Common myeloid progenitor, CD34-positive (primary cell): ENCODE measurements around the gene NDUFB11.
"Not testable (repeated sequence)": the region's sequence is repeated elsewhere in the genome, so short reads cannot be mapped to it uniquely, and the experiment has no call there.

Experiments
- CTCF ChIA-PET: fragments of 350-600 bp; sonication (Branson Sonifier 250); formaldehyde crosslinking; loops from one replicate; lab custom pipeline; 2021; ENCODE audit warnings: antibody characterized with exemption; lab: Charles Lee
- POLR2A ChIA-PET: fragments of 350-600 bp; sonication (Branson Sonifier 250); formaldehyde crosslinking; loops from one replicate; lab custom pipeline; 2021; ENCODE audit warnings: antibody characterized with exemption; lab: Charles Lee
- DNase-seq, 3 donors: peaks; one replicate each; pipeline versions ENCODE4 v3.0.0 to v3.0.0-alpha.2; 2013
- H3K27ac ChIP-seq, 2 experiments: 1 replicate in 1 of 2; 2 replicates in 1 of 2; pipeline ENCODE4 v1.7.0; 2013; ENCODE audit warnings: inconsistent platforms in 2 of 2, low read length in 2 of 2, mild to moderate bottlenecking in 2 of 2, low read depth in 1 of 2, moderate library complexity in 1 of 2; ENCODE audit not compliant: severe bottlenecking in 2 of 2, insufficient read depth in 1 of 2, poor library complexity in 1 of 2
- H3K27me3 ChIP-seq, 5 experiments: replicated peaks in 2 of 5; 1 replicate in 3 of 5; 2 replicates in 2 of 5; pipeline versions ENCODE4 v1.6.1 to v1.7.0; 2013; ENCODE audit warnings: low read length in 4 of 5, mild to moderate bottlenecking in 2 of 5, moderate library complexity in 2 of 5, inconsistent platforms in 1 of 5; ENCODE audit not compliant: insufficient read depth in 5 of 5, control insufficient read depth in 4 of 5
- H3K36me3 ChIP-seq, 4 experiments: 1 replicate in 2 of 4; 2 replicates in 2 of 4; pipeline versions ENCODE4 v1.6.1 to v1.7.0; 2013; ENCODE audit warnings: low read length in 3 of 4, control low read depth in 1 of 4, mild to moderate bottlenecking in 1 of 4; ENCODE audit not compliant: control insufficient read depth in 4 of 4, insufficient read depth in 4 of 4
- H3K4me1 ChIP-seq, 4 experiments: 1 replicate in 3 of 4; 2 replicates in 1 of 4; pipeline versions ENCODE4 v1.6.1 to v1.7.1; 2013; ENCODE audit warnings: low read length in 3 of 4, mild to moderate bottlenecking in 3 of 4, control low read depth in 1 of 4, inconsistent platforms in 1 of 4, moderate library complexity in 1 of 4; ENCODE audit not compliant: control insufficient read depth in 4 of 4, insufficient read depth in 4 of 4; ENCODE audit errors: control extremely low read depth in 1 of 4
- H3K4me3 ChIP-seq, 7 experiments: 1 replicate in 4 of 7; 2 replicates in 3 of 7; pipeline versions ENCODE4 v1.5.1 to v1.7.0; 2013; ENCODE audit warnings: mild to moderate bottlenecking in 7 of 7, low read length in 6 of 7, moderate library complexity in 6 of 7, inconsistent platforms in 2 of 7, low read depth in 2 of 7, control low read depth in 1 of 7; ENCODE audit not compliant: insufficient read depth in 4 of 7, control insufficient read depth in 1 of 7; ENCODE audit errors: extremely low read depth in 1 of 7
- H3K9me3 ChIP-seq, 5 experiments: 1 replicate in 4 of 5; 2 replicates in 1 of 5; pipeline versions ENCODE4 v1.6.1 to v1.7.1; 2013; ENCODE audit warnings: low read length in 4 of 5, mild to moderate bottlenecking in 2 of 5, inconsistent platforms in 1 of 5, low read depth in 1 of 5, moderate library complexity in 1 of 5; ENCODE audit not compliant: control insufficient read depth in 4 of 5, insufficient read depth in 2 of 5; ENCODE audit errors: control extremely low read depth in 1 of 5
- WGBS: methylation state at CpG from one replicate; pipeline ENCODE4 v1.1.5; 2013; ENCODE audit not compliant: insufficient coverage; 5-methylcytosine and 5-hydroxymethylcytosine counted together

The NDUFB11 gene

GRCh38 chrX:47124466-47124865, 20.0 kb downstream of the NDUFB11 start:
- H3K27ac ChIP-seq, H3K9me3 ChIP-seq, H3K4me3 ChIP-seq, H3K4me1 ChIP-seq, DNase-seq, POLR2A ChIA-PET, CTCF ChIA-PET, H3K36me3 ChIP-seq: not testable (repeated sequence)
- H3K27me3 ChIP-seq = peaks cover 0 to 17% (median 0%) of the 10 kb centered on the region in 5 experiments
- 79% methylated on average over 2 of the region's 3 CpGs for WGBS

GRCh38 chrX:47116551-47117110, 27.9 kb downstream of the NDUFB11 start:
- H3K27me3 ChIP-seq, H3K4me1 ChIP-seq, POLR2A ChIA-PET, CTCF ChIA-PET, H3K36me3 ChIP-seq, DNase-seq, H3K9me3 ChIP-seq, H3K4me3 ChIP-seq, H3K27ac ChIP-seq: not testable (repeated sequence)
- 95% methylated on average over 4 of the region's 7 CpGs for WGBS

GRCh38 chrX:47112316-47112954, 32.1 kb downstream of the NDUFB11 start:
- no peak for DNase-seq
- WGBS = 79% methylated on average over 7 of the region's 9 CpGs
- H3K36me3 ChIP-seq = no peaks in the 10 kb centered on the region
- H3K9me3 ChIP-seq = no peaks in the 10 kb centered on the region
- H3K4me3 ChIP-seq = no peak overlapping the region
- no peaks in the 10 kb centered on the region for H3K27me3 ChIP-seq
- ChIA-PET POLR2A (no interaction called here), CTCF (no interaction called here)
- no peak overlapping the region for H3K27ac ChIP-seq
- H3K4me1 ChIP-seq = no peaks in the 10 kb centered on the region

- H3K27me3 ChIP-seq, H3K4me1 ChIP-seq, H3K9me3 ChIP-seq, H3K4me3 ChIP-seq, H3K36me3 ChIP-seq, H3K27ac ChIP-seq, DNase-seq, POLR2A ChIA-PET: not testable (repeated sequence)
- 93% methylated on average over 27 of the region's 40 CpGs for whole genome bisulfite sequencing
- CTCF ChIA-PET = interaction anchor here (1.1 kb wide), 1 partner anchor 8 kb away, joined by 3 read pairs; no protein-coding TSS in a partner anchor
Measured at GRCh38 chrX:47110936-47111615, 33.4 kb downstream of the NDUFB11 start.

- H3K4me1 ChIP-seq = no peaks in the 10 kb centered on the region
- 81% methylated on average over 3 of the region's 4 CpGs for WGBS
- H3K27me3 ChIP-seq = peaks cover 0 to 7% (median 0%) of the 10 kb centered on the region in 5 experiments
- H3K36me3 ChIP-seq = no peaks in the 10 kb centered on the region
- CTCF ChIA-PET = no interaction called here
- no peak for DNase-seq
- peaks cover 0 to 6% (median 0%) of the 10 kb centered on the region in 5 experiments for H3K9me3 ChIP-seq
- H3K4me3 ChIP-seq = no peak overlapping the region
- no peak overlapping the region for H3K27ac ChIP-seq
- POLR2A ChIA-PET = no interaction called here
Measured at GRCh38 chrX:47101206-47101605, 43.3 kb downstream of the NDUFB11 start.

GRCh38 chrX:47098338-47099094, 46.0 kb downstream of the NDUFB11 start:
- ChIA-PET POLR2A (no interaction called here), CTCF (interaction anchor here (1.1 kb wide), 1 partner anchor 67 kb away, joined by 4 read pairs; no protein-coding TSS in a partner anchor)
- no peak for DNase-seq
- no peaks in the 10 kb centered on the region for H3K36me3 ChIP-seq
- H3K4me3 ChIP-seq = no peak overlapping the region
- 100% methylated on average over 1 of the region's 2 CpGs for WGBS
- peaks cover 0 to 6% (median 0%) of the 10 kb centered on the region in 5 experiments for H3K9me3 ChIP-seq
- no peak overlapping the region for H3K27ac ChIP-seq
- H3K27me3 ChIP-seq = peaks cover 0 to 7% (median 0%) of the 10 kb centered on the region in 5 experiments
- no peaks in the 10 kb centered on the region for H3K4me1 ChIP-seq
